ENCODE measurements around the gene UCHL5. TPM values are rescaled to one million over a fixed set of nuclear protein-coding genes. Genes with fewer than 3 reads are reported as not detected.
A peak's percentile ranks its signal among the peaks of the same experiment; 100 is the strongest.

Gene UCHL5
- total and polyA plus RNA-seq, 9 donors, result 24.0 to 40.9 (median 37.9) TPM

- Histone ChIP-seq H3K27me3 (ENCODE audit: control insufficient read depth, insufficient read depth, low read length) (no peaks in the 10 kb centered on the region), H3K36me3 (ENCODE audit: control insufficient read depth, insufficient read depth, low read length) (peaks cover 8% of the 10 kb centered on the region), H3K9me3 (replicated peaks; ENCODE audit: control insufficient read depth, low read depth, low read length) (no peaks in the 10 kb centered on the region), H3K4me3 (ENCODE audit: low read length) (no peak overlapping the region), H3K27ac (ENCODE audit: low read length) (no peak overlapping the region), H3K4me1 (ENCODE audit: control insufficient read depth, insufficient read depth, low read length) (no peaks in the 10 kb centered on the region)
- no peak for DNase-seq
- WGBS (ENCODE audit: insufficient coverage), result 88% methylated on average over 7 of the region's 11 CpGs
These were observed 35.0 kb upstream of the UCHL5 start for GRCh38 chr1:193094112-193094511.

- no peak for DNase-seq
- Histone ChIP-seq H3K36me3 (ENCODE audit: control insufficient read depth, insufficient read depth, low read length) (peaks cover 6% of the 10 kb centered on the region), H3K27ac (ENCODE audit: low read length) (no peak overlapping the region), H3K27me3 (ENCODE audit: control insufficient read depth, insufficient read depth, low read length) (no peaks in the 10 kb centered on the region), H3K4me3 (ENCODE audit: low read length) (no peak overlapping the region), H3K9me3 (replicated peaks; ENCODE audit: control insufficient read depth, low read depth, low read length) (no peaks in the 10 kb centered on the region), H3K4me1 (ENCODE audit: control insufficient read depth, insufficient read depth, low read length) (no peaks in the 10 kb centered on the region)
- whole genome bisulfite sequencing (ENCODE audit: insufficient coverage), result no CpG with 5 or more reads among the region's 1 CpG
These were observed 31.7 kb upstream of the UCHL5 start for GRCh38 chr1:193090865-193091264.

- no peaks in the 10 kb centered on the region for H3K27me3 ChIP-seq (ENCODE audit: control insufficient read depth, insufficient read depth, low read length)
- peaks cover 8% of the 10 kb centered on the region for H3K36me3 ChIP-seq (ENCODE audit: control insufficient read depth, insufficient read depth, low read length)
- H3K4me1 ChIP-seq (ENCODE audit: control insufficient read depth, insufficient read depth, low read length), result no peaks in the 10 kb centered on the region
- H3K4me3 ChIP-seq (ENCODE audit: low read length), result no peak overlapping the region
- H3K9me3 ChIP-seq (replicated peaks; ENCODE audit: control insufficient read depth, low read depth, low read length), result no peaks in the 10 kb centered on the region
- WGBS (ENCODE audit: insufficient coverage), result 100% methylated on average over 1 of the region's 3 CpGs
- DNase-seq, result no peak
- no peak overlapping the region for H3K27ac ChIP-seq (ENCODE audit: low read length)
These were observed 28.7 kb upstream of the UCHL5 start for GRCh38 chr1:193087893-193088292.

GRCh38 chr1:193086342-193086741 lies 27.2 kb upstream of the UCHL5 start:
- peaks cover 13% of the 10 kb centered on the region for H3K36me3 ChIP-seq (ENCODE audit: control insufficient read depth, insufficient read depth, low read length)
- no peaks in the 10 kb centered on the region for H3K4me1 ChIP-seq (ENCODE audit: control insufficient read depth, insufficient read depth, low read length)
- WGBS (ENCODE audit: insufficient coverage), result no CpG with 5 or more reads among the region's 3 CpGs
- no peak for DNase-seq
- H3K4me3 ChIP-seq (ENCODE audit: low read length), result no peak overlapping the region
- H3K27ac ChIP-seq (ENCODE audit: low read length), result no peak overlapping the region
- no peaks in the 10 kb centered on the region for H3K9me3 ChIP-seq (replicated peaks; ENCODE audit: control insufficient read depth, low read depth, low read length)
- H3K27me3 ChIP-seq (ENCODE audit: control insufficient read depth, insufficient read depth, low read length), result no peaks in the 10 kb centered on the region

- no CpG with 5 or more reads among the region's 1 CpG for WGBS (ENCODE audit: insufficient coverage)
- Histone ChIP-seq H3K27me3 (ENCODE audit: control insufficient read depth, insufficient read depth, low read length) (no peaks in the 10 kb centered on the region), H3K4me1 (ENCODE audit: control insufficient read depth, insufficient read depth, low read length) (no peaks in the 10 kb centered on the region), H3K4me3 (ENCODE audit: low read length) (no peak overlapping the region), H3K9me3 (replicated peaks; ENCODE audit: control insufficient read depth, low read depth, low read length) (no peaks in the 10 kb centered on the region), H3K27ac (ENCODE audit: low read length) (no peak overlapping the region), H3K36me3 (ENCODE audit: control insufficient read depth, insufficient read depth, low read length) (peaks cover 13% of the 10 kb centered on the region)
- DNase-seq, result no peak
These were observed 26.1 kb upstream of the UCHL5 start for GRCh38 chr1:193085263-193085662.

- DNase-seq, result no peak
- WGBS (ENCODE audit: insufficient coverage), result 95% methylated on average over 4 of the region's 6 CpGs
- Histone ChIP-seq H3K27me3 (ENCODE audit: control insufficient read depth, insufficient read depth, low read length) (no peaks in the 10 kb centered on the region), H3K36me3 (ENCODE audit: control insufficient read depth, insufficient read depth, low read length) (peaks cover 20% of the 10 kb centered on the region), H3K27ac (ENCODE audit: low read length) (no peak overlapping the region), H3K4me3 (ENCODE audit: low read length) (no peak overlapping the region), H3K4me1 (ENCODE audit: control insufficient read depth, insufficient read depth, low read length) (no peaks in the 10 kb centered on the region), H3K9me3 (replicated peaks; ENCODE audit: control insufficient read depth, low read depth, low read length) (peaks cover 2% of the 10 kb centered on the region)
These were observed 24.4 kb upstream of the UCHL5 start for GRCh38 chr1:193083365-193084088.

- Histone ChIP-seq H3K36me3 (ENCODE audit: control insufficient read depth, insufficient read depth, low read length) (peaks cover 24% of the 10 kb centered on the region), H3K4me3 (ENCODE audit: low read length) (no peak overlapping the region), H3K27ac (ENCODE audit: low read length) (no peak overlapping the region), H3K27me3 (ENCODE audit: control insufficient read depth, insufficient read depth, low read length) (no peaks in the 10 kb centered on the region), H3K4me1 (ENCODE audit: control insufficient read depth, insufficient read depth, low read length) (no peaks in the 10 kb centered on the region), H3K9me3 (replicated peaks; ENCODE audit: control insufficient read depth, low read depth, low read length) (peaks cover 3% of the 10 kb centered on the region)
- no CpG with 5 or more reads among the region's 3 CpGs for WGBS (ENCODE audit: insufficient coverage)
- no peak for DNase-seq
These were observed 20.0 kb upstream of the UCHL5 start for GRCh38 chr1:193079187-193079586.

GRCh38 chr1:193077991-193078390 lies 18.8 kb upstream of the UCHL5 start:
- H3K4me1 ChIP-seq (ENCODE audit: control insufficient read depth, insufficient read depth, low read length), result no peaks in the 10 kb centered on the region
- DNase-seq, result no peak
- H3K9me3 ChIP-seq (replicated peaks; ENCODE audit: control insufficient read depth, low read depth, low read length), result peaks cover 3% of the 10 kb centered on the region
- H3K4me3 ChIP-seq (ENCODE audit: low read length), result no peak overlapping the region
- H3K27me3 ChIP-seq (ENCODE audit: control insufficient read depth, insufficient read depth, low read length), result no peaks in the 10 kb centered on the region
- H3K36me3 ChIP-seq (ENCODE audit: control insufficient read depth, insufficient read depth, low read length), result peaks cover 22% of the 10 kb centered on the region
- no peak overlapping the region for H3K27ac ChIP-seq (ENCODE audit: low read length)

- Histone ChIP-seq H3K27ac (ENCODE audit: low read length) (no peak overlapping the region), H3K4me1 (ENCODE audit: control insufficient read depth, insufficient read depth, low read length) (no peaks in the 10 kb centered on the region), H3K27me3 (ENCODE audit: control insufficient read depth, insufficient read depth, low read length) (no peaks in the 10 kb centered on the region), H3K9me3 (replicated peaks; ENCODE audit: control insufficient read depth, low read depth, low read length) (no peaks in the 10 kb centered on the region), H3K36me3 (ENCODE audit: control insufficient read depth, insufficient read depth, low read length) (peaks cover 9% of the 10 kb centered on the region), H3K4me3 (ENCODE audit: low read length) (no peak overlapping the region)
- WGBS (ENCODE audit: insufficient coverage), result 90% methylated on average over 2 of the region's 5 CpGs
- no peak for DNase-seq
These were observed 11.8 kb upstream of the UCHL5 start for GRCh38 chr1:193070942-193071341.

- DNase-seq, result peak; percentile 8
- no CpG with 5 or more reads among the region's 2 CpGs for WGBS (ENCODE audit: insufficient coverage)
- Histone ChIP-seq H3K27ac (ENCODE audit: low read length) (no peak overlapping the region), H3K36me3 (ENCODE audit: control insufficient read depth, insufficient read depth, low read length) (peaks cover 9% of the 10 kb centered on the region), H3K4me1 (ENCODE audit: control insufficient read depth, insufficient read depth, low read length) (no peaks in the 10 kb centered on the region), H3K4me3 (ENCODE audit: low read length) (no peak overlapping the region), H3K27me3 (ENCODE audit: control insufficient read depth, insufficient read depth, low read length) (no peaks in the 10 kb centered on the region), H3K9me3 (replicated peaks; ENCODE audit: control insufficient read depth, low read depth, low read length) (no peaks in the 10 kb centered on the region)
These were observed 11.2 kb upstream of the UCHL5 start for GRCh38 chr1:193070386-193070753.

All from muscle of leg (tissue), 11 donors.